KOPT-K1 (cell line): Measurements from ENCODE around the gene KY.

Experiments
- H3K27ac ChIP-seq: fragments of 200-600 bp; sonication (generic); 2 replicates; pipeline ENCODE4 v1.5.1; 2016; ENCODE audit warnings: antibody characterized with exemption, mild to moderate bottlenecking, low read depth, low read length; ENCODE audit not compliant: poor library complexity, severe bottlenecking
- H3K36me3 ChIP-seq: fragments of 200-600 bp; sonication (generic); 2 replicates; pipeline ENCODE4 v1.5.1; 2017; ENCODE audit warnings: antibody characterized with exemption, mild to moderate bottlenecking, low read length, moderate library complexity; ENCODE audit not compliant: insufficient read depth
- H3K9me3 ChIP-seq: fragments of 200-600 bp; sonication (generic); 2 replicates; pipeline ENCODE4 v1.5.1; 2017; ENCODE audit warnings: antibody characterized with exemption, low read length, mild to moderate bottlenecking; ENCODE audit not compliant: insufficient read depth, poor library complexity, severe bottlenecking

KY gene

GRCh38 chr3:134681522-134681900 is 30.7 kb upstream of the KY start:
- no peaks in the 10 kb centered on the region for H3K9me3 ChIP-seq
- no peak overlapping the region for H3K27ac ChIP-seq
- H3K36me3 ChIP-seq, result no peaks in the 10 kb centered on the region

GRCh38 chr3:134680796-134681521 is 30.1 kb upstream of the KY start:
- Histone ChIP-seq H3K27ac (no peak overlapping the region), H3K36me3 (no peaks in the 10 kb centered on the region), H3K9me3 (no peaks in the 10 kb centered on the region)

GRCh38 chr3:134677987-134678308 is 27.1 kb upstream of the KY start:
- peaks cover 26% of the 10 kb centered on the region for H3K9me3 ChIP-seq
- H3K36me3 ChIP-seq, result no peaks in the 10 kb centered on the region
- H3K27ac ChIP-seq, result no peak overlapping the region

GRCh38 chr3:134677196-134677986 is 26.6 kb upstream of the KY start:
- Histone ChIP-seq H3K9me3 (peaks cover 31% of the 10 kb centered on the region), H3K27ac (no peak overlapping the region), H3K36me3 (no peaks in the 10 kb centered on the region)

GRCh38 chr3:134675726-134676256 is 25.0 kb upstream of the KY start:
- H3K36me3 ChIP-seq, result no peaks in the 10 kb centered on the region
- H3K27ac ChIP-seq, result no peak overlapping the region
- peaks cover 31% of the 10 kb centered on the region for H3K9me3 ChIP-seq

GRCh38 chr3:134672571-134672970 is 21.7 kb upstream of the KY start:
- Histone ChIP-seq H3K9me3 (peaks cover 31% of the 10 kb centered on the region), H3K27ac (no peak overlapping the region), H3K36me3 (no peaks in the 10 kb centered on the region)

GRCh38 chr3:134667956-134668355 is 17.1 kb upstream of the KY start:
- H3K36me3 ChIP-seq, result no peaks in the 10 kb centered on the region
- H3K27ac ChIP-seq, result no peak overlapping the region
- peaks cover 4% of the 10 kb centered on the region for H3K9me3 ChIP-seq

GRCh38 chr3:134667406-134667805 is 16.6 kb upstream of the KY start:
- H3K36me3 ChIP-seq, result no peaks in the 10 kb centered on the region
- no peaks in the 10 kb centered on the region for H3K9me3 ChIP-seq
- H3K27ac ChIP-seq, result no peak overlapping the region

GRCh38 chr3:134666885-134667284 is 16.1 kb upstream of the KY start:
- no peaks in the 10 kb centered on the region for H3K9me3 ChIP-seq
- no peak overlapping the region for H3K27ac ChIP-seq
- H3K36me3 ChIP-seq, result no peaks in the 10 kb centered on the region

- no peak overlapping the region for H3K27ac ChIP-seq
- no peaks in the 10 kb centered on the region for H3K9me3 ChIP-seq
- H3K36me3 ChIP-seq, result no peaks in the 10 kb centered on the region
Measured at GRCh38 chr3:134666466-134666865, 15.6 kb upstream of the KY start.

- no peak overlapping the region for H3K27ac ChIP-seq
- no peaks in the 10 kb centered on the region for H3K36me3 ChIP-seq
- H3K9me3 ChIP-seq, result no peaks in the 10 kb centered on the region
Measured at GRCh38 chr3:134666052-134666451, 15.2 kb upstream of the KY start.

- H3K27ac ChIP-seq, result no peak overlapping the region
- no peaks in the 10 kb centered on the region for H3K36me3 ChIP-seq
- no peaks in the 10 kb centered on the region for H3K9me3 ChIP-seq
Measured at GRCh38 chr3:134665243-134665642, 14.4 kb upstream of the KY start.

GRCh38 chr3:134663721-134664456 is 13.1 kb upstream of the KY start:
- no peaks in the 10 kb centered on the region for H3K9me3 ChIP-seq
- no peaks in the 10 kb centered on the region for H3K36me3 ChIP-seq
- no peak overlapping the region for H3K27ac ChIP-seq

- Histone ChIP-seq H3K9me3 (no peaks in the 10 kb centered on the region), H3K27ac (no peak overlapping the region), H3K36me3 (no peaks in the 10 kb centered on the region)
Measured at GRCh38 chr3:134660046-134660441, 9.2 kb upstream of the KY start.

GRCh38 chr3:134659391-134660045 is 8.7 kb upstream of the KY start:
- H3K9me3 ChIP-seq, result no peaks in the 10 kb centered on the region
- H3K27ac ChIP-seq, result no peak overlapping the region
- H3K36me3 ChIP-seq, result no peaks in the 10 kb centered on the region
